GM11168 (cell line): ENCODE results near the gene GLUL.

ENCODE experiments used
- in situ Hi-C: fragments of 300-500 bp; cut with MboI; formaldehyde crosslinking; loops from one replicate; pipeline ENCODE4 v1.12.0; 2022; ENCODE audit warnings: low sequenced_read_pairs; ENCODE audit not compliant: unreplicated experiment

Gene GLUL

GRCh38 chr1:182374101-182374834 lies 17.3 kb downstream of the GLUL start:
- in situ Hi-C loops = no loop called here

GRCh38 chr1:182370532-182370931 lies 21.1 kb downstream of the GLUL start:
- in situ Hi-C loops = no loop called here

DNA sequence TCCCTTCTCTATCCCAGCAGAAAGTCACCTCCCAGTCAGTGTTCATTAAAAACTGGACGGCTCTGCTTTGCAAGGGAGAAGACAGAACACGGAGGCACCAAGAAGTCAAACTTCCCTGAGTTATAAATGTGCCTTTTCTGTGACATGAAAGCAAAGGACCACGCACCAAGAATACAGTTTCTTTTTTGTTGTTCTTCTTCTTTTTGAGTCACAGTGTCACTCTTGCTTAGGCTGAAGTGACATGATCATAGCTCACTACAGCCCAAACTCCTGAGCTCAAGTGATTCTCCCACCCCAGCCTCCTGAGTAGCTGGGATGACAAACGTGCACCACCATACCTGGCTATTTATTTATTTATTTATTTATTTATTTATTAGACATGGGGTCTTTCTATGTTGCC lies 22.7 kb downstream of the GLUL start:
- in situ Hi-C loops = no loop called here

GRCh38 chr1:182368358-182368757 lies 23.2 kb downstream of the GLUL start:
- in situ Hi-C loops = no loop called here

DNA sequence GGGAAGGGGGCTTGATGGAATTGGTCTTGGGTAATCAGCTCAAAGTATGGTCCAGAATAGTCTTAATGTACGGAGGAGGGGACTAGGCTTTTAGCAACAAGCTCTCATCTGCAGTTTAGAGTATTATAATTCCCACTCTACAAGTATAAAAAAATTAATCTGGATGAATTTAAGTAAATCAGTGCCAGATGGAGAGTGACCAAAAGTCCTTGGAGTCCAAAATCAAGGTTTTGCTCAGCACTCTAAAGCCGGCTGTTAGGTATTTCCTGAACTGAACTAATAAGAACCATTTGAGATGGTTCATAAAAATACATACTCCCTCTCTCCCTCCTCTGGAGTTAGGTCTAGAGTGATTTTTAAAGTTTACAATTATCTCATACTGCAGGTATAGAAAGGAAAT lies 23.7 kb downstream of the GLUL start:
- in situ Hi-C loops = no loop called here

DNA sequence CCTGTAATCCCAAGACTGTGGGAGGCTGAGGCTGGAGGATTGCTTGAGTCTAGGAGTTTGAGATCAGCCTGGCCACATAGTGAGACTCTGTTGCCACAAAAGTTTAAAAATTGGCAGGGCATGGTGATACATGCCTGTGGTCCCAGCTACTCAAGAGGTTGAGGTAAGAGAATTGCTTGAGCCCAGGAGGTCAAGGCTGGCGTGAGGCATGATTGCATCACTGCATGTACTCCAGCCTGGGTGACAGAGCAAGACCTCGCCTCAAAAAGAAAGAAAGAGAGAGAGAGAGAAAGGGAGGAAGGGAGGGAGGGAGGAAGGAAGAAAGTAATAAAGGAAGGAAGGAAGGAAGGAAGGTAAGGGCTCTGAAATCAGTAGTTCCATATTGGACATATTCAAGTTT lies 25.0 kb downstream of the GLUL start:
- in situ Hi-C loops = no loop called here

GRCh38 chr1:182359645-182360044 lies 31.9 kb downstream of the GLUL start:
- in situ Hi-C loops = no loop called here

DNA sequence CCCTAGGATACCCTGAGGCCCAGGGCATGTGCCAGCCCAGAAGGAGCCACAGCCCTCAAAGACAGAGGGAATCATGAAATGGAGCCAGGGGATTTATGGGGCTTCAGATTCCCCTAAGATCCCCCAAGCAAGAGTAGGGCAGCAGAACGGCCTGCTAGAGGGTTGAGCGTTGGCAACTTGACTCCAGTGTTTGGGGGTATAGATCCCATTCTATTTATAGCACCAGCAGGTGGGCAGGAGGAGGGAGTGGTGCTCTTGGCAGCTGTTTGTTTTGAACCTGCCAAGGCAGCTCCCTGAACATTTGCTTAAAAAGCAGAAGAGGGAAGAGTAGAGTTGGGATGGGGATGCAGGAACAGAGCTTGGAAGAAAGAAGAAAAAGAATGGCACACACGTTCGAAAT lies 33.7 kb downstream of the GLUL start:
- in situ Hi-C loops = no loop called here

- in situ Hi-C loops = no loop called here
Observed at GRCh38 chr1:182357171-182357570, 34.4 kb downstream of the GLUL start.

- in situ Hi-C loops = no loop called here
Observed at GRCh38 chr1:182355723-182356098, 35.9 kb downstream of the GLUL start.

DNA sequence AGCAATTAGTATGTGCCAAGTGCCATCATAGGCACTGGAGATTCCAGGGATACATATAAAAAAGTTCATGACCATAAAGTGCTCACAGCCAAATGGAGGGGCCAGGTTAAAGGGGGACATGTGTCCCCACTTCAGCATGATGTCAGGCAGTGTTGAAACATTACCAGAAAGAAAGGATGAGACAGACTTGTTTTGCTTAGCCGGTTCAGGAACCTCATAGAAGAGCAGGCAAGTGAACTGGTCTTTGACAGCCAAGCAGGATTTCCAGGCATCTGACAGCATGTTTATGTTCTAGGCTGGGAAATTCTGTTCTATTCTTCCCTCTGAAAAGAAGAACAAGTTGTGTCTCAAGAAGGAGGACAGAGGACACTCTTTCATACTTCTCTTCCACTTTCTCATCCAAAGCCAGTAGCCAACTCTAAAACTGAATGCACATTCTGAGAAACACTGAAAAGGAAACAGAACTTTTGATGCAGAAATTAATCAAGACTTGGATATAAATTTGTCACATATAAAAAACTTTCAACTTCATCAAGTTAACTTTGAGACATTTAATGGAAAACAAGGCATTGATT lies 39.7 kb downstream of the GLUL start:
- in situ Hi-C loops = no loop called here

- in situ Hi-C loops = no loop called here
Observed at GRCh38 chr1:182350839-182351238, 40.8 kb downstream of the GLUL start.

- in situ Hi-C loops = no loop called here
Observed at GRCh38 chr1:182348961-182349747, 42.4 kb downstream of the GLUL start.

DNA sequence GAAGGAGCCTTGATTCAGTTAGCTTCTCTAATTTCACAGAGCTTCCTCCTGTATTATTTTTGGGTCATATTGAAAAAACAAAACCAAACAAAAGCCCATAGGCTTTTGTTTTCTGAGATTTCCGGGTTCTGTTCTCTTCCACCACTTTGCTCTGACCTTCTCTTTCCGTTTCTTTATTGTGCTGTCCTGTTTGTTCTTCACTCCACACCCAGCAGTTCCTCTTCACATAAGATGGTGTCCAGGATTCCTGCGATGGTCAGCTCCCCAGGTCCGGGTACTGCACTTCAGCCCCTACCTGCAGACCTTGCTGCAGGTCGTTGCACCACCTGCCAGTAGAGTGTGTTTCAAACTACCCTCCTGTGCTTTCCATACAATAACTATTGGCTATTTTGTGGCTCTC lies 44.6 kb downstream of the GLUL start:
- in situ Hi-C loops = no loop called here

DNA sequence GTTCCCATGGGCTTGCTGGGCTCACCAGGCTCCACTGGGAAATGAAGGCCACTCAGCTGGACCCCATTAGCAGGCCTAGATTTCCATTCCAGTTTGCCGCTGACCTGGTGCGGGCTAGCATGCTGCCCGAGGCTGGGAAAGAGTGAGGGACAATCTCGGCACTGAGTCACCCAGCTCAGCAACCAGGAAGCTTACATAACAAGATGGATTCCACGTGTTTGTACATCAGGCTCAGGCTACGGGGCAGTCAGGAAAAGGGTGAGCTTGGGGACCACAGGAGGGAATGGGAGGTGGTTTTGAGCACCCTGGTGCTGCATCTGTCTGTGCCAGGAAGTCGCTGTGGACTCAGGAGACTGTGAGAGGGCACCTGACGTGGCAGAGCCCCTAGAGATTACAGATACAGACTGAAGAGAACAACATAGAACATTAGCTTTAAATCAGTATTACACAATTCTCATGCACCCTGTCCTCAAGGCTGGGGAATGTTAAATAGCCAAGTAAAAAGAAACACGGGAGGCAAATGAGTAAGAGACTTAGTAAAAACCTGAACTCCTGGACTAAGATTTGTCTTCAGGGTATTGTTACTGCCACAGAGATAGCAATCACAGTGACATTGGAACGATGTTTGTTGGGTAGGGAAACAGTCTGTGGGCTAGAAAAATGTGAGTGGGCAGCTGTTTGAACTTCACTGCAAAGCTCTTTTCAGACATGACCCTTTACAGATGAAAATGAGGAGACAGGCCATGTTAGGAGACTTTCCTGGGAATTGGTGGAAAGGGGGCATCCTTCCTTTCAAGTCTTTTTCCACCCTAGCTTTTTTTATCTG lies 51.1 kb downstream of the GLUL start:
- in situ Hi-C loops = no loop called here

DNA sequence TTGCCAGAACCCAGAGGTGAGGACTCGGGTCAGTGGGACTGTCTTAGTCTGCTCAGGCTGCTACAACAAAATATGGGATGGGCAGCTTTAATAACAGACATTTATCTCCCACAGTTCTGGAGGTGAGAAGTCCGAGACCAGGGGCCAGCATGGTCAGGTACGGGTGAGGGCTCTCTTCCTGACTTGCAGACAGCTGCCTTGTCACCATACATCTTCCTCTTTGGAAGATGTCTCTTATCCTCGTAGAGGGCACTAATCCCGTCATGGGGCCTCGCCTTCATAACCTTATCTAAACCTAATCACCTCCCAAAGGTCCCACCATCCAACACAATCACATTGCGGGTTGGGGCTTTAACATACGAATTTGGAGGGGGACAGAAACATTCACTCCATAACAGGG lies 51.9 kb downstream of the GLUL start:
- in situ Hi-C loops = no loop called here

DNA sequence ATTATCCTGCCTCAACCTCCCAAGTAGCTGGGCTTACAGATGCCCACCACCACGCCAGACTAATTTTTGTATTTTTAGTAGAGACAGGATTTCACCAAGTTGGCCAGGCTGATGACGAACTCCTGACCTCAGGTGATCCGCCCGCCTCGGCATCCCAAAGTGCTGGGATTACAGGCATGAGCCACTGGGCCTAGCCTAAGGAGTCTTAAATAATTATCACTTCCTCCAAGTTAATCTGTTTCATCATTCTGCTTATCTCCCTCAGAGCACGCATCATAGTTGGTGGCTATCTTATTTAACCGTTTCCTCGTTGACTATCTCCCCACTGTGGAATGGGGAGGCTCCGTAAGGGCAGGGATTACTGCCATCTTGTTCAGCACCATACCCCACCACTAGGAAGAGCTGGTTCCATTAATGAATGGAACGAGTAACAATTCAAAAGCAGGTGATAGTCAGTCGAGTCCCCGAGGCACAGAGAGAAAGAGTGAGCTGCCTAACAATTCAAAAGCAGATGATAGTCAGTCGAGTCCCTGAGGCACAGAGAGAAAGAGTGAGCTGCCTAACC lies 52.7 kb downstream of the GLUL start:
- in situ Hi-C loops = no loop called here

- in situ Hi-C loops = no loop called here
Observed at GRCh38 chr1:182337736-182338571, 53.6 kb downstream of the GLUL start.

- in situ Hi-C loops = no loop called here
Observed at GRCh38 chr1:182335771-182336566, 55.6 kb downstream of the GLUL start.
